H9 (cell line): ENCODE data around the gene ARHGEF39. TPM values are rescaled to one million over a fixed set of nuclear protein-coding genes. Genes with fewer than 3 reads are reported as not detected.

Experiments
- DNase-seq: peaks from one replicate; pipeline ENCODE4 v3.0.0-alpha.2; 2017
- H2AFZ ChIP-seq: one replicate; pipeline ENCODE4 v1.6.1; 2013; ENCODE audit warnings: mild to moderate bottlenecking, low read length, control low read depth, moderate library complexity
- H2AK5ac ChIP-seq: 2 replicates; pipeline ENCODE4 v1.6.1; 2013; ENCODE audit warnings: low read length, control low read depth, mixed read lengths; ENCODE audit not compliant: insufficient read length
- H2BK120ac ChIP-seq: one replicate; pipeline ENCODE4 v1.6.1; 2013; ENCODE audit warnings: low read depth, mild to moderate bottlenecking, low read length, control low read depth, inconsistent platforms; ENCODE audit not compliant: poor library complexity, severe bottlenecking
- H2BK12ac ChIP-seq: 2 replicates; pipeline ENCODE4 v1.6.1; 2013; ENCODE audit warnings: low read length, control low read depth, mixed read lengths, low read depth; ENCODE audit not compliant: insufficient read length
- H2BK15ac ChIP-seq: 2 replicates; pipeline ENCODE4 v1.6.1; 2013; ENCODE audit warnings: low read depth, low read length, control low read depth
- H2BK20ac ChIP-seq: one replicate; pipeline ENCODE4 v1.6.1; 2013; ENCODE audit warnings: low read depth, mild to moderate bottlenecking, low read length, control low read depth, inconsistent platforms; ENCODE audit not compliant: poor library complexity, severe bottlenecking
- H2BK5ac ChIP-seq: 2 replicates; pipeline ENCODE4 v1.6.1; 2013; ENCODE audit warnings: low read length, control low read depth, mixed read lengths; ENCODE audit not compliant: insufficient read length
- H3K14ac ChIP-seq: 2 replicates; pipeline ENCODE4 v1.6.1; 2013; ENCODE audit warnings: low read length, control low read depth; ENCODE audit not compliant: insufficient read depth
- H3K18ac ChIP-seq: 2 replicates; pipeline ENCODE4 v1.6.1; 2013; ENCODE audit warnings: low read depth, mild to moderate bottlenecking, mixed read lengths, low read length, control low read depth; ENCODE audit not compliant: insufficient read length
- H3K23ac ChIP-seq: 2 replicates; pipeline ENCODE4 v1.6.1; 2013; ENCODE audit warnings: low read length, control low read depth, mixed read lengths, low read depth; ENCODE audit not compliant: insufficient read length
- H3K23me2 ChIP-seq: 2 replicates; pipeline ENCODE4 v1.6.1; 2013; ENCODE audit warnings: low read depth, mild to moderate bottlenecking, mixed read lengths, low read length, control low read depth; ENCODE audit not compliant: insufficient read length, poor library complexity, severe bottlenecking
- H3K27ac ChIP-seq: 2 replicates; pipeline ENCODE4 v1.5.1; 2013; ENCODE audit warnings: low read length, control low read depth, mixed read lengths, low read depth; ENCODE audit not compliant: insufficient read length
- H3K27me3 ChIP-seq: 2 replicates; pipeline ENCODE4 v1.6.1; 2013; ENCODE audit warnings: low read length, control low read depth, inconsistent platforms; ENCODE audit not compliant: insufficient read depth
- H3K4ac ChIP-seq: 2 replicates; pipeline ENCODE4 v1.6.1; 2013; ENCODE audit warnings: low read depth, mild to moderate bottlenecking, control low read depth, inconsistent platforms, low read length, moderate library complexity
- H3K4me1 ChIP-seq: 2 replicates; pipeline ENCODE4 v1.6.1; 2013; ENCODE audit warnings: low read length, control low read depth, inconsistent platforms; ENCODE audit not compliant: insufficient read depth
- H3K4me2 ChIP-seq: 2 replicates; pipeline ENCODE4 v1.6.1; 2013; ENCODE audit warnings: low read length, control low read depth, mixed read lengths; ENCODE audit not compliant: insufficient read length, insufficient read depth
- H3K56ac ChIP-seq: 2 replicates; pipeline ENCODE4 v1.6.1; 2013; ENCODE audit warnings: low read depth, mild to moderate bottlenecking, mixed read lengths, low read length, control low read depth; ENCODE audit not compliant: insufficient read length
- H3K79me1 ChIP-seq: 2 replicates; pipeline ENCODE4 v1.6.1; 2013; ENCODE audit warnings: low read depth, mild to moderate bottlenecking, moderate library complexity, low read length, control low read depth, inconsistent platforms; ENCODE audit not compliant: insufficient read depth, poor library complexity, severe bottlenecking
- H3K79me2 ChIP-seq: 2 replicates; pipeline ENCODE4 v1.6.1; 2013; ENCODE audit warnings: low read length, control low read depth, inconsistent platforms; ENCODE audit not compliant: insufficient read depth
- H3K9ac ChIP-seq: 2 replicates; pipeline ENCODE4 v1.6.1; 2013; ENCODE audit warnings: low read length, control low read depth, mixed read lengths; ENCODE audit not compliant: insufficient read length; ENCODE audit errors: extremely low read depth
- H3K9me3 ChIP-seq: one replicate; pipeline ENCODE4 v1.6.1; 2013; ENCODE audit warnings: low read depth, low read length, inconsistent platforms; ENCODE audit not compliant: control insufficient read depth
- H3T11ph ChIP-seq: one replicate; pipeline ENCODE4 v1.6.1; 2013; ENCODE audit warnings: mild to moderate bottlenecking, low read length, control low read depth, inconsistent platforms
- H4K20me1 ChIP-seq: one replicate; pipeline ENCODE4 v1.6.1; 2013; ENCODE audit not compliant: control insufficient read depth, insufficient read length, insufficient read depth
- H4K5ac ChIP-seq: 2 replicates; pipeline ENCODE4 v1.6.1; 2013; ENCODE audit warnings: low read depth, mild to moderate bottlenecking, mixed read lengths, low read length, control low read depth; ENCODE audit not compliant: insufficient read length
- H4K8ac ChIP-seq: replicated peaks from 2 replicates; pipeline ENCODE4 v1.6.1; 2013; ENCODE audit warnings: low read length, control low read depth, mixed read lengths, low read depth; ENCODE audit not compliant: insufficient read length
- H4K91ac ChIP-seq: 2 replicates; pipeline ENCODE4 v1.6.1; 2013; ENCODE audit warnings: low read depth, mild to moderate bottlenecking, moderate library complexity, mixed read lengths, low read length, control low read depth; ENCODE audit not compliant: insufficient read length
- H3K27ac Mint-ChIP-seq, 3 experiments: 2 replicates in 2 of 3; 3 replicates in 1 of 3; pipeline ENCODE4 v1.8.0; 2020 to 2021; ENCODE audit warnings: mixed read lengths in 3 of 3, mild to moderate bottlenecking in 1 of 3, moderate library complexity in 1 of 3
- H3K27me3 Mint-ChIP-seq: 2 replicates; pipeline ENCODE4 v1.8.0; 2021; ENCODE audit warnings: low read depth, mild to moderate bottlenecking, moderate library complexity, mixed read lengths
- H3K36me3 Mint-ChIP-seq, 3 experiments: 2 replicates in 2 of 3; 3 replicates in 1 of 3; pipeline ENCODE4 v1.8.0; 2020 to 2021; ENCODE audit warnings: low read depth in 3 of 3, mixed read lengths in 3 of 3; ENCODE audit not compliant: insufficient read depth in 1 of 3
- H3K4me1 Mint-ChIP-seq, 2 experiments: 2 replicates each; pipeline ENCODE4 v1.8.0; 2020; ENCODE audit warnings: mixed read lengths in 2 of 2
- H3K4me3 Mint-ChIP-seq, 2 experiments: 2 replicates in 1 of 2; 3 replicates in 1 of 2; pipeline ENCODE4 v1.8.0; 2020 to 2021; ENCODE audit warnings: mild to moderate bottlenecking in 2 of 2, mixed read lengths in 2 of 2, moderate library complexity in 1 of 2
- H3K9me3 Mint-ChIP-seq, 2 experiments: 2 replicates in 1 of 2; 3 replicates in 1 of 2; pipeline ENCODE4 v1.8.0; 2020; ENCODE audit warnings: mild to moderate bottlenecking in 2 of 2, mixed read lengths in 2 of 2, moderate library complexity in 1 of 2
- WGBS: extraction: QIAGEN DNeasy Blood & Tissue Kit; methylation state at CpG from one replicate; pipeline ENCODE4 v1.1.7; 2013; ENCODE audit warnings: missing lambda C conversion rate, low lambda C conversion rate, mixed read lengths; ENCODE audit not compliant: insufficient read length; ENCODE audit errors: extremely low coverage; 5-methylcytosine and 5-hydroxymethylcytosine counted together
- total RNA-seq: library from RNA; stranded (reverse); gene quantifications from 2 replicates; pipeline ENCODE4 v1.2.1, GENCODE V29; 2021
- TF ChIP-seq, protein P1 (sequence below): fragments of 200-600 bp; sonication (generic); conservative IDR thresholded peaks from 3 replicates; pipeline ENCODE4 v1.8.0; 2021; ENCODE audit warnings: antibody characterized with exemption, mild to moderate bottlenecking

Gene ARHGEF39
- total RNA-seq, 1 experiment from 2014 or later: 24.4 TPM

DNA sequence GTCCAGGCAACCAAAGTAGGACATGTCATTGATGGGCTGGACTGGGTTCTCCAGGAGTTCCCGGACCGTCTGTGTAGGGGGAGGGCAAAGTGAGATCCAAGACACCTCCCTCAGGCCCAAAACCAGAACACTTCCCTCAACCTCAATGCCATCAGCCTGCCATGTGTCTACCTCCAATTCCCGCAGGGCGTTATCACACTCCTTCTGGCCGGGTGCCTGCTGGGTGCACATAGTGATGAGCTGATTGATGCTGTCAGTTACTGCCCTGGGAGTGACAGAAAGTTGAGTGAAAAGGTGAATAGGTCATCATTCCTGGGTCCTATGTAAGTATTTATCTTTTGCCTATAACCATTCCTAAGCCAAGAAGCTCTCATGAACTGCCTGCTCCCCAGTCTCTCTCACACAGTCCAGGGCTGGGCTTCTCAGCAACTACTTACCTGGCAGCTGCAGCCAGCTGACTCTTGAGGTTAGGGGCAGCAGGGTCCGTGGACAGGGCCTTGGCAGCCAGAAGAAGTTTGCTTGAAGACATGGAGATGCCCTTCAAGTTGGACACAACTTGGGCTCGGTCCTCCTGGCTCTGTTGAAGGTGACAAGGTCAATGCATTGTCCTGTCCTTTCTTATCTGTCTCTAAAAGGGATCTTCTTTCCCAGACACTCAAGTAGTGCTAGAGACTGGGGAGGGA lies 46.0 kb upstream of the ARHGEF39 start:
- Histone ChIP-seq H3K79me2 (no peaks in the 10 kb centered on the region), H3K4ac (no peak overlapping the region), H4K20me1 (no peaks in the 10 kb centered on the region), H2BK20ac (no peak overlapping the region), H3K27me3 (no peaks in the 10 kb centered on the region), H2BK120ac (no peak overlapping the region), H3T11ph (no peak overlapping the region), H2AK5ac (no peak overlapping the region), H3K18ac (no peak overlapping the region), H3K9ac (no peak overlapping the region), H4K8ac (no peak overlapping the region), H3K23me2 (no peaks in the 10 kb centered on the region), H3K56ac (no peak overlapping the region), H2BK15ac (no peak overlapping the region), H3K23ac (no peak overlapping the region), H3K4me1 (no peaks in the 10 kb centered on the region), H3K27ac (no peak overlapping the region), H3K79me1 (no peaks in the 10 kb centered on the region), H3K9me3 (no peaks in the 10 kb centered on the region), H3K14ac (no peak overlapping the region), H4K91ac (no peak overlapping the region), H2BK12ac (no peak overlapping the region), H4K5ac (no peak overlapping the region), H2BK5ac (no peak overlapping the region), H3K4me2 (no peak overlapping the region), H2AFZ (no peak overlapping the region)
- Mint-ChIP-seq H3K36me3 (peaks cover 57 to 94% (median 58%) of the 10 kb centered on the region in 3 experiments), H3K27ac (no peak overlapping the region), H3K4me3 (no peak overlapping the region), H3K4me1 (peaks cover 0 to 9% of the 10 kb centered on the region in 2 experiments; a peak in 2 of 4 replicates), H3K9me3 (no peaks in the 10 kb centered on the region), H3K27me3 (no peaks in the 10 kb centered on the region; the same call in 1 of the 2 replicates)
- WGBS: no CpG with 5 or more reads among the region's 7 CpGs
- TF ChIP-seq, protein P1, sequence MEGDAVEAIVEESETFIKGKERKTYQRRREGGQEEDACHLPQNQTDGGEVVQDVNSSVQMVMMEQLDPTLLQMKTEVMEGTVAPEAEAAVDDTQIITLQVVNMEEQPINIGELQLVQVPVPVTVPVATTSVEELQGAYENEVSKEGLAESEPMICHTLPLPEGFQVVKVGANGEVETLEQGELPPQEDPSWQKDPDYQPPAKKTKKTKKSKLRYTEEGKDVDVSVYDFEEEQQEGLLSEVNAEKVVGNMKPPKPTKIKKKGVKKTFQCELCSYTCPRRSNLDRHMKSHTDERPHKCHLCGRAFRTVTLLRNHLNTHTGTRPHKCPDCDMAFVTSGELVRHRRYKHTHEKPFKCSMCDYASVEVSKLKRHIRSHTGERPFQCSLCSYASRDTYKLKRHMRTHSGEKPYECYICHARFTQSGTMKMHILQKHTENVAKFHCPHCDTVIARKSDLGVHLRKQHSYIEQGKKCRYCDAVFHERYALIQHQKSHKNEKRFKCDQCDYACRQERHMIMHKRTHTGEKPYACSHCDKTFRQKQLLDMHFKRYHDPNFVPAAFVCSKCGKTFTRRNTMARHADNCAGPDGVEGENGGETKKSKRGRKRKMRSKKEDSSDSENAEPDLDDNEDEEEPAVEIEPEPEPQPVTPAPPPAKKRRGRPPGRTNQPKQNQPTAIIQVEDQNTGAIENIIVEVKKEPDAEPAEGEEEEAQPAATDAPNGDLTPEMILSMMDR: no peak
- DNase-seq: no peak
